Heart left ventricle (tissue), 13 donors: Measurements from ENCODE around the gene ST7.

Source experiments
- POLR2A ChIP-seq, 2 donors: fragments of 450-650 bp; IDR thresholded peaks; one replicate each; pipeline ENCODE4 v1.6.1; 2017; ENCODE audit warnings: antibody characterized with exemption in 2 of 2, mild to moderate bottlenecking in 2 of 2, moderate library complexity in 2 of 2
- TF ChIP-seq, protein P1 (sequence below), 12 donors: fragments of 200-600 bp; sonication (generic) in 4 of 12; IDR thresholded peaks; one replicate each; pipeline versions ENCODE4 v1.5.0 to v1.8.0; 2018 to 2022; ENCODE audit warnings: antibody characterized with exemption in 12 of 12, mild to moderate bottlenecking in 5 of 12
- donor health status: ischemic (EF 13 %, LVEDD 7.1; RV severe dilation, severe dysfunction).
- donor health status: DM: no; HTN: yes; CAD: no.
- donor health status: DM: no; HTN: no; CAD: no.
- donor health status: ischemic (EF 25% LVEDD 6.9; RV normal size, moderate dysfunction).
- donor health status: ischemic (EF 25% LVEDD 5.7; RV mildly dilated, moderate dysfunction).
- donor health status: ischemic (EF 35%, LVEDD 5.7; RV mildly dilated, moderate dysfunction).
- donor health status: nonischemic (EF 11% LVEDD 7.7; RV severe dilation, severe dysfunction).
- donor health status: DM: yes; HTN: yes; CAD: no.
- donor health status: PGD.
- donor health status: ischemic (EF 29% LVEDD 5.4; RV normal size, mild dysfunction).
- donor health status: nonischemic (EF 23%, LVEDD 6.1; RV moderate dilation, normal function).

DNA sequence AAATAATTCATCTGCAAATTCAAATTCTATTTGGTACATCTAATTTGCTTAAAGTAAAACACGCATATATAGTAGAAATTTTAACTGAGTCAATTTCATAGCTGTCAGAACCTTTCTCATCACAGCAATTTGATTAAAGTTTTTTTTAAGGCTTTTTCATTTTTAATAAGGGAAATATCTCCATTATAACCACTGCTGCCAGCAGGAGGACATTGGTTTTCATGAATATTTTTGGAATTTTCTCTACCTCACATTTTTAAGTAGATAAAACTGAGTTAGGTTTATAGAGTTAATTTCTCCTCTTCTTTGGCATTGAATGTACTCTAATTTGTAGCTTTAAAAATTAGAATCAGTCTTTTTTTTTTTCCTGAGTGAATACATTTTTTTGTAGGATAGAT is 82.2 kb downstream of the ST7 start:
- TF ChIP-seq, protein P1, sequence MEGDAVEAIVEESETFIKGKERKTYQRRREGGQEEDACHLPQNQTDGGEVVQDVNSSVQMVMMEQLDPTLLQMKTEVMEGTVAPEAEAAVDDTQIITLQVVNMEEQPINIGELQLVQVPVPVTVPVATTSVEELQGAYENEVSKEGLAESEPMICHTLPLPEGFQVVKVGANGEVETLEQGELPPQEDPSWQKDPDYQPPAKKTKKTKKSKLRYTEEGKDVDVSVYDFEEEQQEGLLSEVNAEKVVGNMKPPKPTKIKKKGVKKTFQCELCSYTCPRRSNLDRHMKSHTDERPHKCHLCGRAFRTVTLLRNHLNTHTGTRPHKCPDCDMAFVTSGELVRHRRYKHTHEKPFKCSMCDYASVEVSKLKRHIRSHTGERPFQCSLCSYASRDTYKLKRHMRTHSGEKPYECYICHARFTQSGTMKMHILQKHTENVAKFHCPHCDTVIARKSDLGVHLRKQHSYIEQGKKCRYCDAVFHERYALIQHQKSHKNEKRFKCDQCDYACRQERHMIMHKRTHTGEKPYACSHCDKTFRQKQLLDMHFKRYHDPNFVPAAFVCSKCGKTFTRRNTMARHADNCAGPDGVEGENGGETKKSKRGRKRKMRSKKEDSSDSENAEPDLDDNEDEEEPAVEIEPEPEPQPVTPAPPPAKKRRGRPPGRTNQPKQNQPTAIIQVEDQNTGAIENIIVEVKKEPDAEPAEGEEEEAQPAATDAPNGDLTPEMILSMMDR (IDR thresholded peaks at IDR 0.05) = no peak
- no peak for TF ChIP-seq POLR2A (IDR thresholded peaks at IDR 0.05)
